Spleen (tissue), 11 donors: Measurements from ENCODE around the gene ATXN10. TPM values are rescaled to one million over a fixed set of nuclear protein-coding genes. Genes with fewer than 3 reads are reported as not detected.

Experiments
- DNase-seq: peaks from one replicate; pipeline ENCODE4 v3.0.0-alpha.2; 2020
- H3K27ac ChIP-seq, 8 donors: fragments of 200-600 bp; sonication (generic) in 7 of 8; 1 replicate in 4 of 8; 2 replicates in 4 of 8; pipeline versions ENCODE4 v1.5.0 to v1.8.0; 2016 to 2021; ENCODE audit warnings: inconsistent platforms in 4 of 8, mild to moderate bottlenecking in 4 of 8, moderate library complexity in 1 of 8
- H3K27me3 ChIP-seq, 7 donors: fragments of 200-600 bp; sonication (generic) in 6 of 7; replicated peaks in 1 of 7; 1 replicate in 4 of 7; 2 replicates in 3 of 7; pipeline versions ENCODE4 v1.5.0 to v1.8.0; 2016 to 2021; ENCODE audit warnings: inconsistent platforms in 3 of 7, mild to moderate bottlenecking in 1 of 7
- H3K36me3 ChIP-seq, 6 donors: fragments of 200-600 bp; sonication (generic) in 5 of 6; 1 replicate in 4 of 6; 2 replicates in 2 of 6; pipeline versions ENCODE4 v1.5.0 to v1.8.0; 2016 to 2021; ENCODE audit warnings: inconsistent platforms in 2 of 6
- H3K4me1 ChIP-seq, 6 donors: fragments of 200-600 bp; sonication (generic) in 5 of 6; 1 replicate in 3 of 6; 2 replicates in 3 of 6; pipeline versions ENCODE4 v1.5.0 to v1.8.0; 2016 to 2021; ENCODE audit warnings: inconsistent platforms in 3 of 6
- H3K4me3 ChIP-seq, 8 donors: fragments of 200-600 bp; sonication (generic) in 7 of 8; 1 replicate in 4 of 8; 2 replicates in 4 of 8; pipeline versions ENCODE4 v1.5.0 to v1.8.0; 2016 to 2021; ENCODE audit warnings: inconsistent platforms in 4 of 8, mild to moderate bottlenecking in 4 of 8, moderate library complexity in 2 of 8
- H3K9me3 ChIP-seq, 8 donors: fragments of 200-600 bp; sonication (generic) in 7 of 8; 1 replicate in 4 of 8; 2 replicates in 4 of 8; pipeline versions ENCODE4 v1.5.0 to v1.8.0; 2016 to 2021; ENCODE audit warnings: inconsistent platforms in 4 of 8
- CTCF ChIP-seq, 11 experiments: fragments of 200-600 bp in 7 of 11; fragments of 450-650 bp in 4 of 11; sonication (generic) in 4 of 11; IDR thresholded peaks in 8 of 11; conservative IDR thresholded peaks in 3 of 11; 1 replicate in 7 of 11; 2 replicates in 4 of 11; pipeline versions ENCODE4 v1.4.0 to v1.8.0; 2016 to 2021; ENCODE audit warnings: antibody characterized with exemption in 11 of 11, inconsistent platforms in 4 of 11, mild to moderate bottlenecking in 1 of 11
- POLR2A ChIP-seq, 3 donors: fragments of 450-650 bp; IDR thresholded peaks; one replicate each; pipeline ENCODE4 v1.5.1; 2017; ENCODE audit warnings: antibody characterized with exemption in 3 of 3, mild to moderate bottlenecking in 1 of 3
- POLR2AphosphoS5 ChIP-seq, 3 donors: sonication (generic); formaldehyde crosslinking; IDR thresholded peaks; one replicate each; pipeline ENCODE4 v1.5.1; 2017; ENCODE audit warnings: antibody characterized with exemption in 3 of 3
- WGBS, 5 donors: extraction: QIAGEN DNeasy Blood & Tissue Kit in 3 of 5; methylation state at CpG; one replicate each; pipeline versions ENCODE4 v1.1.5 to v1.1.7; 2013 to 2018; 5-methylcytosine and 5-hydroxymethylcytosine counted together
- intact Hi-C: fragments of 100-400 bp; cut with DNase I; formaldehyde crosslinking; loops from one replicate; pipeline ENCODE4 v1.15.0; 2023; ENCODE audit warnings: low total_unique reads
- polyA plus RNA-seq, 3 donors: library from polyadenylated mRNA; stranded (reverse); fragments of 200-250 nt; gene quantifications; one replicate each; pipeline ENCODE4 v1.2.1, GENCODE V29; 2013
- total RNA-seq, 7 donors: library from RNA; depleted of rRNA in 3 of 7; stranded (reverse); fragments of >200 nt in 3 of 7; fragmentation: NEBNext Ultra II Directional in 4 of 7; extraction: Animal tissue kit (Norgen Biotek cat#: 25700) in 4 of 7; gene quantifications; one replicate each; pipeline versions ENCODE4 v1.1.0 to v1.2.1, GENCODE V29; 2016 to 2021
- donor health status: healthy with polysubstance abuse.
- donor health status: DM: no; HTN: no; CAD: no; lungs with moderate emphysema.
- donor health status: DM: no; HTN: no; CAD: no.
- donor health status: Bipolar disorder and iron deficiency.
- donor health status: healthy.
- donor health status: DM: no; HTN: no; CAD: no.
- donor health status: DM: yes; HTN: yes; CAD: no.

ATXN10 gene
- total and polyA plus RNA-seq, 10 donors: 46.1 to 119 (median 84.6) TPM

GRCh38 chr22:45786726-45787125, 115.1 kb downstream of the ATXN10 start:
- Histone ChIP-seq H3K27ac (no peak overlapping the region), H3K4me3 (no peak overlapping the region), H3K9me3 (no peaks in the 10 kb centered on the region), H3K36me3 (peaks cover 0 to 18% (median 0%) of the 10 kb centered on the region in 6 donors), H3K4me1 (peaks cover 0 to 21% (median 6%) of the 10 kb centered on the region in 6 donors), H3K27me3 (no peaks in the 10 kb centered on the region)
- no peak for TF ChIP-seq POLR2AphosphoS5 (IDR thresholded peaks at IDR 0.05)
- TF ChIP-seq CTCF (IDR thresholded peaks at IDR 0.05 in 8 of 11, conservative IDR thresholded peaks at IDR 0.05 in 3 of 11): no peak
- no peak for TF ChIP-seq POLR2A (IDR thresholded peaks at IDR 0.05)
- 45 to 71% (median 69%) methylated on average over 2 of the region's 2 CpGs for WGBS, 5 donors
- intact Hi-C loops: no loop called here
- no peak for DNase-seq

GRCh38 chr22:45787759-45788158, 116.1 kb downstream of the ATXN10 start:
- DNase-seq: no peak

GRCh38 chr22:45788522-45788921, 116.9 kb downstream of the ATXN10 start:
- Histone ChIP-seq H3K4me3 (no peak overlapping the region), H3K4me1 (peaks cover 0 to 14% (median 2%) of the 10 kb centered on the region in 6 donors), H3K36me3 (peaks cover 0 to 26% (median 7%) of the 10 kb centered on the region in 6 donors), H3K27ac (no peak overlapping the region), H3K27me3 (no peaks in the 10 kb centered on the region), H3K9me3 (peaks cover 0 to 11% (median 3%) of the 10 kb centered on the region in 8 donors)
- TF ChIP-seq CTCF (IDR thresholded peaks at IDR 0.05 in 8 of 11, conservative IDR thresholded peaks at IDR 0.05 in 3 of 11): no peak
- no peak for TF ChIP-seq POLR2A (IDR thresholded peaks at IDR 0.05)
- TF ChIP-seq POLR2AphosphoS5 (IDR thresholded peaks at IDR 0.05): no peak
- DNase-seq: no peak
- intact Hi-C loops: no loop called here
- WGBS, 5 donors: 97 to 100% (median 97%) methylated on average over 8 of the region's 8 CpGs

More at GRCh38 chr22:45787759-45788158, 116.1 kb downstream of the ATXN10 start:
- Histone ChIP-seq H3K27ac (no peak overlapping the region), H3K36me3 (peaks cover 0 to 19% (median under 1%) of the 10 kb centered on the region in 6 donors), H3K4me3 (no peak overlapping the region), H3K4me1 (peaks cover 0 to 21% (median 6%) of the 10 kb centered on the region in 6 donors), H3K9me3 (peaks cover 0 to 4% (median 0%) of the 10 kb centered on the region in 8 donors), H3K27me3 (no peaks in the 10 kb centered on the region)
- WGBS, 5 donors: 96 to 99% (median 98%) methylated on average over 2 of the region's 2 CpGs
- intact Hi-C loops: no loop called here
- TF ChIP-seq POLR2A (IDR thresholded peaks at IDR 0.05): no peak
- TF ChIP-seq CTCF (IDR thresholded peaks at IDR 0.05 in 8 of 11, conservative IDR thresholded peaks at IDR 0.05 in 3 of 11): no peak
- TF ChIP-seq POLR2AphosphoS5 (IDR thresholded peaks at IDR 0.05): no peak

GRCh38 chr22:45790401-45790800, 118.8 kb downstream of the ATXN10 start:
- Histone ChIP-seq H3K9me3 (peaks cover 0 to 30% (median 22%) of the 10 kb centered on the region in 8 donors), H3K36me3 (peaks cover 0 to 45% (median 15%) of the 10 kb centered on the region in 6 donors), H3K27me3 (no peaks in the 10 kb centered on the region), H3K27ac (no peak overlapping the region), H3K4me1 (no peaks in the 10 kb centered on the region), H3K4me3 (no peak overlapping the region)
- TF ChIP-seq CTCF (IDR thresholded peaks at IDR 0.05 in 8 of 11, conservative IDR thresholded peaks at IDR 0.05 in 3 of 11) (no peak), POLR2AphosphoS5 (IDR thresholded peaks at IDR 0.05) (no peak), POLR2A (IDR thresholded peaks at IDR 0.05) (no peak)
- intact Hi-C loops: no loop called here
- DNase-seq: no peak
- 95 to 100% (median 95%) methylated on average over 1 of the region's 1 CpG for WGBS, 5 donors
